ENCODE results near the gene INHA.

INHA gene

GRCh38 chr2:219540784-219541504 lies 31.2 kb upstream of the INHA start:
- DNase-seq = no peak

GRCh38 chr2:219541611-219542180 lies 30.4 kb upstream of the INHA start:
- peak; percentile 65 for DNase-seq

- no peak for DNase-seq
Measured at GRCh38 chr2:219542931-219543595, 29.0 kb upstream of the INHA start.

GRCh38 chr2:219543596-219544358 lies 28.3 kb upstream of the INHA start, which contains the start of the genes CHPF and TMEM198:
Gene CHPF (minus strand): TSS chr2:219543809. CDS start chr2:219543538, 271 bp downstream.
Gene TMEM198 (plus strand): TSS chr2:219544028. CDS start chr2:219544728, 700 bp downstream.
- DNase-seq = peak; percentile 76

GRCh38 chr2:219544567-219544966 lies 27.5 kb upstream of the INHA start:
- no peak for DNase-seq

GRCh38 chr2:219545295-219545942 lies 26.7 kb upstream of the INHA start:
- DNase-seq = no peak

GRCh38 chr2:219545943-219546352 lies 26.2 kb upstream of the INHA start:
- DNase-seq = no peak

GRCh38 chr2:219547621-219548020 lies 24.5 kb upstream of the INHA start:
- DNase-seq = no peak

- DNase-seq = no peak
Measured at GRCh38 chr2:219548990-219549389, 23.1 kb upstream of the INHA start.

- no peak for DNase-seq
Measured at GRCh38 chr2:219549619-219550018, 22.5 kb upstream of the INHA start.

- no peak for DNase-seq
Measured at GRCh38 chr2:219551441-219552381, 20.4 kb upstream of the INHA start.

GRCh38 chr2:219552382-219553167 lies 19.5 kb upstream of the INHA start:
- DNase-seq = peak; percentile 35

GRCh38 chr2:219553168-219553417 lies 19.0 kb upstream of the INHA start:
- no peak for DNase-seq

- no peak for DNase-seq
Measured at GRCh38 chr2:219553463-219553963, 18.6 kb upstream of the INHA start.

GRCh38 chr2:219554350-219554749 lies 17.8 kb upstream of the INHA start:
- DNase-seq = no peak

GRCh38 chr2:219555956-219556355 lies 16.2 kb upstream of the INHA start:
- no peak for DNase-seq

GRCh38 chr2:219556413-219556812 lies 15.7 kb upstream of the INHA start:
- DNase-seq = no peak

GRCh38 chr2:219557320-219557719 lies 14.8 kb upstream of the INHA start:
- no peak for DNase-seq

- DNase-seq = no peak
Measured at GRCh38 chr2:219557791-219558785, 14.0 kb upstream of the INHA start.
